Cardiac fibroblast (primary cell): ENCODE results near the gene RAD9A.
A peak's percentile ranks its signal among the peaks of the same experiment; 100 is the strongest.
"Not testable (repeated sequence)": the region's sequence is repeated elsewhere in the genome, so short reads cannot be mapped to it uniquely, and the experiment has no call there.

Experiments used
- DNase-seq, 2 donors: peaks; one replicate each; pipeline versions ENCODE4 v3.0.0 to v3.0.0-alpha.2; 2010; ENCODE audit warnings: low read depth in 2 of 2
- H3K4me3 ChIP-seq, 2 donors: replicated peaks in 1 of 2; 1 replicate in 1 of 2; 2 replicates in 1 of 2; pipeline ENCODE4 v1.5.1; 2011; ENCODE audit warnings: low read depth in 2 of 2, low read length in 2 of 2, mild to moderate bottlenecking in 2 of 2, moderate library complexity in 1 of 2
- TF ChIP-seq, protein P1 (sequence below): IDR thresholded peaks from one replicate; pipeline ENCODE4 v1.5.1; 2011; ENCODE audit warnings: low read depth, mild to moderate bottlenecking, low read length, inconsistent platforms

The RAD9A gene

DNA sequence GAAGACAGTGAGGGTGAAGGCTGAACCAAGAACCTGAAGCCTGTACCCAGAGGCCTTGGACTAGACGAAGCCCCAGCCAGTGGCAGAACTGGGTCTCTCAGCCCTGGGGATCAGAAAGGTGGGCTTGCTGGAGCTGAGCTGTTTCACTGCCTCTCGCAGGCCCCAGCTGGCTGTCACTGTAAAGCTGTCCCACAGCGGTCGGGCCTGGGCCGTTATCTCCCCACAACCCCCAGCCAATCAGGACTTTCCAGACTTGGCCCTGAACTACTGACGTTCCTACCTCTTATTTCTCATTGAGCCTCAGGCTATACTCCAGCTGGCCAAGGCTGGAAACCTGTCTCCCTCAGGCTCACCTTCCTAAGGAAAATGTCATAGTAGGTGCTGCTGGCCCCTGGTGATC lies 5.8 kb downstream of the RAD9A start:
- H3K4me3 ChIP-seq, result no peak overlapping the region
- DNase-seq, result no peak
- TF ChIP-seq, protein P1, sequence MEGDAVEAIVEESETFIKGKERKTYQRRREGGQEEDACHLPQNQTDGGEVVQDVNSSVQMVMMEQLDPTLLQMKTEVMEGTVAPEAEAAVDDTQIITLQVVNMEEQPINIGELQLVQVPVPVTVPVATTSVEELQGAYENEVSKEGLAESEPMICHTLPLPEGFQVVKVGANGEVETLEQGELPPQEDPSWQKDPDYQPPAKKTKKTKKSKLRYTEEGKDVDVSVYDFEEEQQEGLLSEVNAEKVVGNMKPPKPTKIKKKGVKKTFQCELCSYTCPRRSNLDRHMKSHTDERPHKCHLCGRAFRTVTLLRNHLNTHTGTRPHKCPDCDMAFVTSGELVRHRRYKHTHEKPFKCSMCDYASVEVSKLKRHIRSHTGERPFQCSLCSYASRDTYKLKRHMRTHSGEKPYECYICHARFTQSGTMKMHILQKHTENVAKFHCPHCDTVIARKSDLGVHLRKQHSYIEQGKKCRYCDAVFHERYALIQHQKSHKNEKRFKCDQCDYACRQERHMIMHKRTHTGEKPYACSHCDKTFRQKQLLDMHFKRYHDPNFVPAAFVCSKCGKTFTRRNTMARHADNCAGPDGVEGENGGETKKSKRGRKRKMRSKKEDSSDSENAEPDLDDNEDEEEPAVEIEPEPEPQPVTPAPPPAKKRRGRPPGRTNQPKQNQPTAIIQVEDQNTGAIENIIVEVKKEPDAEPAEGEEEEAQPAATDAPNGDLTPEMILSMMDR, result no peak

DNA sequence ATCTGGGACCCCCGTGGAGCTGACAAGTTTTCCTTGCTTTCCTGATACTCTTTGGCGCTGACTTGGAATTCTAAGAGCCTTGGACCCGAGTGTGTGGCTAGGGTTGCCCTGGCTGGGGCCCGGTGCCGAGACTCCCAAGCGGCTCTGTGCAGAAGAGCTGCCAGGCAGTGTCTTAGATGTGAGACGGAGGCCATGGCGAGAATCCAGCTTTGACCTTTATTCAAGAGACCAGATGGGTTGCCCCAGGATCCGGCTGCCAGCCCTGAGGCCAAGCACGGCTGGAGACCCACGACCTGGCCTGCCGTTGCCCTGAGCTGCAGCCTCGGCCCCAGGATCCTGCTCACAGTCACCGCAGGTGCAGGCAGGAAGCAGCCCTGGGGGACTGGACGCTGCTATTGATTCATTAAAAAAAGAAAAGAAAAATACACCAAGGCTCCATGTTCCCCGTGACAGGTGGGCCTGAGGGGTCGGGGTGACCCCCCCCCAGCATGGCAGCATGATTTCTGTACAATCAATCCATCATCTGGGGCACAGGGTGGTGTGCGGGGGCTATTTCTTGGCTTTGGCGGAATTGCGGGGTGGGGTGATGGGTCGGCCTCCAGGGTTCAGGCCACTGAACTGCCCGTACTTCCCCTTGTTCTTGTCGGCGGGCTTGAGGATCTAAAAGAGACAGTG lies 6.3 kb downstream of the RAD9A start:
- TF ChIP-seq, protein P1, result no peak
- no peak for DNase-seq
- no peak overlapping the region for H3K4me3 ChIP-seq

DNA sequence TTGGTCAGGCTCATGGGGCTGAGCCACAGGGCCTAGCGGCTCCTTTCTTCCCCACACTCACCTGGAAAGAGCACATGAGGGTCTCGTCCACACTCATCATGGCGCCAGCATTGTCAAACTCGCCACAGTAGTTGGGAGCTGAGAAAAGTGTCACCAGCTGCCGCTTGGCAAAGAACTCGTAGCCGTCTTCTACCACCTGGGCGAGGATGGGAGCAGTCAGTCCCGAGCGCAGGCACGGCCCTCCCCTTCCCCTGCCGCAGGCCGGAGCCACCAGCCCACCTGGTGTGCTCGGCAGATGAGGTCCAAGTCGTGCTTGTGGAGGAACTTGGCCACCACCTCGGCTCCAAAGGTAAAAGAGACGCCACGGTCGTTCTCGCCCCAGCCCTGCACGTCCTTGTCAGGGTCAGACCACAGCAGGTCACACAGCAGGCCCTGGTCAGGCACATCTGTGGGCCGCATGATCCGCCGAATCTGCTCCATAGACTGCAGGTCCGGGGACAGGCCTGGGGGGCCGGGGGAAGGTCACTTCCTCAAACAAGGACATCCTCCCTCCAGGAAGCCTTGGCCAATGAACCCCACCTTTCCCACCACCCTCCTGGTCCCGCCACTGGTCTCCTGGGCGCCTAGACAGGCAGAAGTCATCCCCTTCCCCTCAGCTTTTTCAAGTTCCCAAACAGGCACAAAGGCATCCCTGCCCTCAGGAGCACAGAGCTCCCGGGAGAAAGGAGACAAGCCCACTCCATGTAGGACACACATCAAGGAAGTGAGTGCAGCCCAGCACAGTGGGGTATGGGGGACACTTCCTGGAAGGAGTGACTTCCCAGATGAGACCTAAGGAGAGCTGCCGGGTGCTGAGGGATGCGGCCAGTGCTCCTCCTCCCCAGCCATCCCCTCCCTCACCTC lies 7.1 kb downstream of the RAD9A start:
- DNase-seq, result no peak
- TF ChIP-seq, protein P1, result no peak
- no peak overlapping the region for H3K4me3 ChIP-seq

DNA sequence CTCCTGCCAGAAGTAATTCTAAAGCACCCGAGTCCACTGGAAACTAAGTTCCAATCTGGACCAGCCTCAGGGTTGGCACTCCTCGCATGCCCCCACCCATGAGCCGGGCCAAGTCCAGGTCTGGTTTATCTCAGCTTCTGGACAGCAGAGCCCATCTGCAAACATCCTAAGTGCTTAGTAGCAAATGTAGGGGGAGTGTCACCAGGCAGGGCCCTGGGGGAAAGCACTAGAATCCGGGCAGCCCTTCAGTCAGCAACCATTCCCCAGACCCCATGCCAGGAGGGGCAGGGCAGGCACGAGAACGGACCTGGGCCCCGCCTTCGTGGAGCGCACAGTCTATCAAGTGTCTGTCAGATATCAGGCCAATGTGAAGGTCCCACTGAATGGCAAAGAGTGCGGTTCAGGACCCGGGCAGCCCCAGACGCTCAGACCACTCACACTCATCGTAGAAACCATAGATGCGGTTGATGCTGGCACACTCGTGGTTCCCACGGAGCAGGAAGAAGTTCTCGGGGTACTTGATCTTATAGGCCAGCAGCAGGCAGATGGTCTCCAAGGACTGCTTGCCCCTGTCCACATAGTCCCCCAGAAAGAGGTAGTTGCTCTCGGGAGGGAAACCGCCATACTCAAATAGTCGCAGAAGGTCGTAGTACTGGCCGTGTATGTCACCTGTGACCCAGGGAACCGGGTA lies 8.6 kb downstream of the RAD9A start:
- TF ChIP-seq, protein P1, result no peak
- peak overlapping the region; percentile 97 to 99 for H3K4me3 ChIP-seq
- DNase-seq, result peak in 1 of 2 donors; percentile 37

DNA sequence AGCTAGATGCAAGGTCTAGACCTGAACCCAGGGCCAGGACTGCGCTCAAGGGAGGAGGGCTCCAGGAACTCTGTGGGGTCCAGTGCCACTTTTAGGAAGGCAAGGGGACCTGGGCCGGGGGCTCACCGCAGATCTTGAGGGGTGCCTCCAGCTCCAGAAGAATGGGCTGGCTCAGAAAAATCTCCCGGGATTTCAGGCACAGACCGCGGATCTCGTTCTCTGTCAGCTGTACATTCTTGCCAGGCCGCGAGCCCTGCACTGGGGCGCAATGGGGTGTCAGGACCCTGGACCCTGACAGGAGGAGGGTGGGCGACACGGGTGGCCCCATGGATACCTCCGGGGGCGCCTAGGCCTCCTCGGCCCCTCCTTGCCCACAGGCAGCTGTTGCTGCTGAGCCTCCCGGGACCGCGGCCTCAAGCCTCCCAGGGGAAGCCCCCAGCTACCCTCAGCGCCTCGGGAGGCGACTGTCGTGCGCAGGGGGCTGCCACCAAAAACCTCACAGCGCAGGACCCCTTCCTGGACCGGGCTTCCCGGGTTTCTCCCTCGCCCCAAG lies 9.2 kb downstream of the RAD9A start:
- TF ChIP-seq, protein P1, result no peak
- DNase-seq, result peak in 1 of 2 donors; percentile 15
- peak overlapping the region; percentile 97 to 99 for H3K4me3 ChIP-seq

DNA sequence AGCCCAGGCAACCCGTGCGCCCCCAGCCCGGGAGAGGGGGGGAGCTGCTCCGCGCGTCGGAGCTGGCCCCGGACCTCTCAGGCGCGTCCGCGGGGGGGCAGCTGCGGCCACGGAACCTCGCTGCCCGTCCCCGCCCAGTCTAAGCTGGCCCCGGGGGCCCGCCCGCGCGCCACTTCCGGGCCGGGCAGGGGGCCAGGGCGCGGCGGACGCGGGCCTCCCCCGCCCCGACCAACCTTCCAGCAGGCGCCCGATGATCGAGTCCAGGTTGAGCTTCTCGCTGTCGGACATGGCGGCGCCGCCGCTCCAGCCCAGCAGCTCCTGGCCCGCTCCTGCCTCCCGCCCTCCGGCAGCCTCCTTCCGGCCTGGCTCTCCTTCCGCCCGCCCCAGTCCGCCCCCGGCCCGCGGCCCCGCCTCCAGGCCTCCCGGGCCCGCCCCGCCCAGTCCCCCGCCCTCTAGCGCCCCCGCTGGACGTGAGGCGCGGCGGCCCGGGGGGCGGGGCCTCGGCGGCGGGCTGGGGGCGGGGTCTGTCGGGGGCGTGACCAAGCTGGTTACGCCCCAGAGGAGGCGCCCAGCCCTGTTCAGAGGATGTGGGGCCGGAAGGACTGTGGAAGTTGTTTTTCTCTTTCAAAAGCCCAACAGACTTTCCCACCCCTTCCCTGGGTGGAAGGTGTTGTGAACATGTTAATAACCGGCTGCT lies 9.9 kb downstream of the RAD9A start, which contains the start of gene PPP1CA:
Gene PPP1CA (minus strand): TSS at position 364 of the 697 bp plus-strand sequence. CDS start 76 bp downstream, at position 288.
- TF ChIP-seq, protein P1, result no peak
- H3K4me3 ChIP-seq, result peak within 1 kb of the TSS; percentile 97 to 99
- peak; percentile 85 to 94 for DNase-seq

DNA sequence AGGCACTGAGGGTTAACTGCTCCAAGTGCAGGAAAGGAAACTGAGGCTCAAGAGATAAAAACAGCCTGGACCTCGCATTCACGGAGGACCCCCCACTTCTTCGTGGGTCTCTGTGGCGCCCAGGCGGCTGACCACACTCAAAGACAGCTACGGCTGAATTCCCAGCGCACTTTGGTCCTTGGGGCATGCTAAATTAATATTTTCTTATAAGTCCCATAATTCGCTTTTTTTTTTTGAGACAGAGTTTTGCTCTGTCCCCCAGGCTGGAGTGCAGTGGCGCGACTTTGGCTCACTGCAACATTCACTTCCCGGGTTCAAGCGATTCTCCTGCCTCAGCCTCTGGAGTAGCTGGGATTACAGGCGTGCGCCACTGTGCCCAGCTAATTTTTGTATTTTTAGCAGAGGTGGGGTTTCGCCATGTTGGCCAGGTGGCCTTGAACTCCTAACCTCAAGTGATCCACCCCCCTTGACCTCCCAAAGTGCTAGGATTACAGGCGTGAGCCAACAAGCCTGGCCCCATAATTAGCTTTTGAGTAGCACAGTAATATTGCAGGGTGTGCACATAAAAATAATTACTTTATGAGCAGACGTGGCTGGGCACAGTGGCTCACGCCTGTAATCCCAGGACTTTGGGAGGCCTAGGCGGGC lies 10.5 kb downstream of the RAD9A start:
- peak overlapping the region; percentile 19 to 39 for H3K4me3 ChIP-seq
- not testable (repeated sequence) for DNase-seq

DNA sequence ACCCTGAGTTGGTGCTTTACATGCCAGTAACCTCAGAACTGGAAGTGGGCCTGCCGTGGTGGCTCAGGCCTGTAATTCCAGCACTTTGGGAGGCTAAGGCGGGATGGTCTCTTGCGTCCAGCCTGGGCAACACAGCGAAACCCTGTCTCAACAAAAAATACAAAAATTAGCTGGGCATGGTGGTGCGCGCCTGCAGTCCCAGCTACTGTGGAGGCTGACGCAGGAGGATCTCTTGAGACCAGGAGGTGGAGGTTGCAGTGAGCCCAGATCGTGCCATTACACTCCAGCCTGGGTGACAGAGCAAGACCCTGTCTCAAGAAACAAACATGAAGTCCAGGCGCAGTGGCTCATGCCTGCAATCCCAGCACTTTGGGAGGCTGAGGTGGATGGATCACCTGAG lies 11.3 kb downstream of the RAD9A start:
- not testable (repeated sequence) for DNase-seq, H3K4me3 ChIP-seq
